Activated CD4-positive, alpha-beta memory T cell treated with anti-CD3 and anti-CD28 coated beads for 36 hours (primary cell): ENCODE data around the gene PARVA. TPM values are rescaled to one million over a fixed set of nuclear protein-coding genes. Genes with fewer than 3 reads are reported as not detected.

Source experiments
- CTCF ChIA-PET: fragments of 350-600 bp; sonication (Branson Sonifier 250); formaldehyde crosslinking; loops from one replicate; lab custom pipeline; 2021; ENCODE audit warnings: antibody characterized with exemption, inconsistent platforms; lab: Charles Lee
- POLR2A ChIA-PET: fragments of 350-600 bp; sonication (Branson Sonifier 250); formaldehyde crosslinking; loops from one replicate; lab custom pipeline; 2021; ENCODE audit warnings: antibody characterized with exemption; lab: Charles Lee
- DNase-seq: peaks from one replicate; pipeline ENCODE4 v3.0.0-alpha.2; 2020
- H3K27ac Mint-ChIP-seq: one replicate; pipeline ENCODE4 v1.8.0; 2021; ENCODE audit warnings: mixed read lengths
- H3K27me3 Mint-ChIP-seq: one replicate; pipeline ENCODE4 v1.8.0; 2021; ENCODE audit warnings: mixed read lengths
- H3K36me3 Mint-ChIP-seq: one replicate; pipeline ENCODE4 v1.8.0; 2021; ENCODE audit warnings: mixed read lengths
- H3K4me1 Mint-ChIP-seq: one replicate; pipeline ENCODE4 v1.8.0; 2021; ENCODE audit warnings: low read depth, mixed read lengths
- H3K4me3 Mint-ChIP-seq: one replicate; pipeline ENCODE4 v1.8.0; 2021; ENCODE audit warnings: mild to moderate bottlenecking, mixed read lengths
- H3K9me3 Mint-ChIP-seq: one replicate; pipeline ENCODE4 v1.8.0; 2021; ENCODE audit warnings: mixed read lengths
- intact Hi-C: fragments of 100-400 bp; cut with micrococcal nuclease; formaldehyde crosslinking; loops from one replicate; pipeline ENCODE4 v1.15.1; 2023
- total RNA-seq, 2 experiments: library from RNA; stranded (reverse); gene quantifications; one replicate each; pipeline ENCODE4 v1.2.3, GENCODE V29; 2021

PARVA gene
- total RNA-seq, 2 experiments from 2014 or later = 0.33 to 0.41 TPM

DNA sequence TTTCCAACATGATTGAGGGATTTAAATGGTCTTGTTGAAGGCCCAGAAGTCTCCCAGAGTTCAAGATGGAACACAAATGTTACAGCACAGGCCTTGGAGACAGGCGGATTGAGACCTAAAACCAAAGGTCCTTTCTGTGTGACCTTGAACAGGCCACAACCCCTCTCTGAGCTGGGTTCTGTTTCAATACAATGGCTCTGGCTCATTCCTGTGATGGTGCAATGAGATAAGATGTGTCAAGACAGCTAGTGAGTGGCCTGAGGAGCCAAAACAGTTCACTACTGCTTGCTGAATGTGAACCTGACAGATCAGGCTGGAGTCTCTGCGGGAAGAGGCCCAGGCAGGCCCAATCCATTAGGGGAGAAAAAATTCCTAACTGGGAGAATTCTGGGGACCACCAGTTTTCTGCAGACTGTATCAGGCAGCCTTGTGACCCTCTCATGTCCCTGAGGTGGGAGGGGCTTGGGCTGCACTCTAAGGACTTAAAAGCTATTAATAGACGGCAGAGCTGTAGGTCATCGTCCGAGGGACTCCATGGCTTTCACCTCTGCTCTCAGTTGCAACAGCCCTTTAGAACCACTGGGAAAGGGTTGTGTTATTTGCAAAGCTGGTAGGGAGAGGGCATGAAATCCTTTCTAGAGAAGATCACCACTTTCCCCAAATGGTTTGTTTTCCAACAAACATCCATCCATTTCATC is 170.7 kb downstream of the PARVA start:
- ChIA-PET POLR2A (no interaction called here), CTCF (interaction anchor here (0.5 kb wide), 1 partner anchor 1575 kb away, joined by 3 read pairs; no protein-coding TSS in a partner anchor)
- no peak overlapping the region for H3K27ac Mint-ChIP-seq
- no peaks in the 10 kb centered on the region for H3K9me3 Mint-ChIP-seq
- intact Hi-C loops = no loop called here
- H3K27me3 Mint-ChIP-seq = peaks cover 2% of the 10 kb centered on the region
- no peaks in the 10 kb centered on the region for H3K36me3 Mint-ChIP-seq
- DNase-seq = no peak
- no peaks in the 10 kb centered on the region for H3K4me1 Mint-ChIP-seq
- no peak overlapping the region for H3K4me3 Mint-ChIP-seq

DNA sequence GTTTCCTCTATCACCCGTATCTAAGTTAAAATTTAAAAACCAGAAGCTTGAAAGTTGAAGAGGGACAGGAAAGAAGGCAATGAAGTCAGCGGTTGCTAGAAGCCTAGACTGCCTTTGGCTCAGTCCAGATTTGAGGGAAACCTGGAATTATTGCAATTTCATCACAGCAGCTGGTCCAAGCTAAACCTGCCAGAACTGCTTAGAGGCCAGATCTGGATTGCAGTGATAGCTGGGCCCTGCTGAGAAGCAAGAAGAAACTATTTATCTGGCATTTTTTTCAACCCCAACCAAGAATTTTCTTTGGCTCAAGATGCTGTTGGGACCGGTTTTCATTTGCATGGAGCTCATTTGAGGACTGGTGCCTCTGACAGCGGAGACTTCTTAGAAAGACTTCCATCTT is 175.3 kb downstream of the PARVA start:
- H3K27me3 Mint-ChIP-seq = peaks cover 10% of the 10 kb centered on the region
- CTCF ChIA-PET = interaction anchor here (1.4 kb wide), 1 partner anchor 336 kb away, joined by 4 read pairs; no protein-coding TSS in a partner anchor
- no peak for DNase-seq
- H3K4me3 Mint-ChIP-seq = no peak overlapping the region
- intact Hi-C loops = no loop called here
- no peaks in the 10 kb centered on the region for H3K4me1 Mint-ChIP-seq
- POLR2A ChIA-PET = no interaction called here
- no peak overlapping the region for H3K27ac Mint-ChIP-seq
- no peaks in the 10 kb centered on the region for H3K36me3 Mint-ChIP-seq
- peaks cover 4% of the 10 kb centered on the region for H3K9me3 Mint-ChIP-seq

DNA sequence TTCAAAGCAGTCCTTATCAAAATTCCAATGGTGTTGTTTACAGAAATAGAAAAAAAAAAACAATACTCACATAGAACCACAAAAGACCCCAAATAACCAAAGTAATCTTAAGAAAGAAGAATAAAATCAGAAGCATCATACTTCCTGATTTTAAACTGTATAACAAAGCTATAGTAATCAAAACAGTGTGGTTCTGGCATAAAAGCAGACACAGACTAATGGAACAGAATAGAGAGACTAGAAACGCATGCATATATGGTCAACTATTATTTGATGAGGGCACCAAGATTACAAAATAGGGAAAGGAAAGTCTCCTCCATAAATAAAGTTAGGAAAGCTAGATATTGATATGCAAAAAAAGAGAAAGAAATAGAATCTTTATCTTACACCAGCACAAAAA is 176.8 kb downstream of the PARVA start:
- Mint-ChIP-seq H3K4me1 (no peaks in the 10 kb centered on the region), H3K27me3 (peaks cover 10% of the 10 kb centered on the region), H3K4me3 (no peak overlapping the region), H3K36me3 (no peaks in the 10 kb centered on the region), H3K27ac (no peak overlapping the region), H3K9me3 (peaks cover 4% of the 10 kb centered on the region)
- ChIA-PET POLR2A (no interaction called here), CTCF (interaction anchor here (1.4 kb wide), 1 partner anchor 335 kb away, joined by 4 read pairs; no protein-coding TSS in a partner anchor)
- intact Hi-C loops = no loop called here
- DNase-seq = no peak

DNA sequence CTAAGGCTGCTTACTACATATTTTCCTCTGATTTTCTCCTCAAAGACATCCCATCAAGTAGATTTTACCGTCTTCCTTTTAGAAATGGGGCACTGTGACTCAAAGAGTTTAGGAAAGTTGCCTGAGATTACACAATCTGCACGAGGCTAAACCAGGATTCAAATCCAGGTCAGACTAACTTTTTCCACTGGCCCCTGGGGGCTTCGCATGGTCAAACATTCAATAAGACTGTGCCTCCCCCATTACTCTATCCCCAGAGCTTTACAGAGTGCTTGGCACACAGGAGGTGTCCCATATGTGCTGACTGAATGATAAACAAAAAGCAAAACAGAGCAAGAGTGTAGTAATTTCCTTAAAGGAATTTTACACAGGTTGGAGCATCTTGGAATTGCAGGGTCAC is 178.8 kb downstream of the PARVA start:
- CTCF ChIA-PET = no interaction called here
- H3K4me3 Mint-ChIP-seq = no peak overlapping the region
- POLR2A ChIA-PET = no interaction called here
- intact Hi-C loops = no loop called here
- H3K4me1 Mint-ChIP-seq = no peaks in the 10 kb centered on the region
- H3K27ac Mint-ChIP-seq = no peak overlapping the region
- H3K27me3 Mint-ChIP-seq = peaks cover 10% of the 10 kb centered on the region
- H3K36me3 Mint-ChIP-seq = no peaks in the 10 kb centered on the region
- peaks cover 4% of the 10 kb centered on the region for H3K9me3 Mint-ChIP-seq
- DNase-seq = no peak

DNA sequence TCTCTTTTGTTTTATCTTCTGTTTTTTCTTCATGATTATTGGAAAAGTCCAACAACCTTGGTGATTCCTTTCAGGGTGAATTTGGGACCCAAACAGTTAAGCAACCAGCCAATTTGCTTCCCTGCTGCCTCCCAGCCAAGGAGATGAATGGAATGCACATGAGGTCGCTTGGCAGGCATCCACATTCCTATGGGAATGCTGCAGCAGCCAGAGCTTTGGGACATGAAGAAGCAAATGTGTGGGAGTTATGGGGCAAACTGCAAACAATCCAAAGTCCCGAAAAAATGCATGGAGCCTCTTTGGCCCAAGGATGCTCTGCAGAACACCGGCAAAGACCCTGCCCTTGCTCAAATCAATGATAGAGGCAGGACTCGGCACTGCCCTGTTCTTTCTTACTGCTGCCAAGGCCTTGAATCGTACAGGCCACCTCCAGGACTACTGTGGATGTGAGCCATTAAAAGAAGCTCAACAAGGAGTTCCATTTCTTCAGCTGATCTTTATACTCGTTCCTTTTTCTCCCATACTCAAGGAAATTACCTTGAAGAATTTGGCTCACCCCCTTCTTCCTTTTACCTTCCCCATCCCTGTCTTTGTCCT is 179.5 kb downstream of the PARVA start:
- POLR2A ChIA-PET = no interaction called here
- peaks cover 4% of the 10 kb centered on the region for H3K9me3 Mint-ChIP-seq
- H3K4me1 Mint-ChIP-seq = no peaks in the 10 kb centered on the region
- peaks cover 10% of the 10 kb centered on the region for H3K27me3 Mint-ChIP-seq
- no peak overlapping the region for H3K4me3 Mint-ChIP-seq
- DNase-seq = no peak
- no peak overlapping the region for H3K27ac Mint-ChIP-seq
- intact Hi-C loops = no loop called here
- H3K36me3 Mint-ChIP-seq = no peaks in the 10 kb centered on the region
- CTCF ChIA-PET = no interaction called here

DNA sequence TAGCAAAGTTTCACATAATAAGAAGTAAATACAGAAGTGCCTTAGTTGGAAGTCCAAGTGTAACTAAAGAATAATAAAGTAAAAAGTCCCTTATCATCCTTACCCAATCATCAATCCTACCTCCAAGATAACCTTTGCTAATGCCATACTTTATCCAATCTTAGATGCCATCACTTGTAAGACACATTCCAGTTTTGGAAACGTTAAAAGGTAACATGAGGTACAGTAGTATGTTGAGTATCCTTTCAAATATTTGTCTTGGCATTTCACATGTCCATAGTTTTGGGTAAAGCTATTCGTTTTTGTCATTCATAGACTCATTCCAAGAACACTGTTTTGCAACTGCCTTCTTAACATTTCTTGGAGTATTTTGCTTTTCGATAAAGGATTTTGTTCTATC is 181.6 kb downstream of the PARVA start:
- peaks cover 2% of the 10 kb centered on the region for H3K9me3 Mint-ChIP-seq
- no peaks in the 10 kb centered on the region for H3K36me3 Mint-ChIP-seq
- CTCF ChIA-PET = no interaction called here

DNA sequence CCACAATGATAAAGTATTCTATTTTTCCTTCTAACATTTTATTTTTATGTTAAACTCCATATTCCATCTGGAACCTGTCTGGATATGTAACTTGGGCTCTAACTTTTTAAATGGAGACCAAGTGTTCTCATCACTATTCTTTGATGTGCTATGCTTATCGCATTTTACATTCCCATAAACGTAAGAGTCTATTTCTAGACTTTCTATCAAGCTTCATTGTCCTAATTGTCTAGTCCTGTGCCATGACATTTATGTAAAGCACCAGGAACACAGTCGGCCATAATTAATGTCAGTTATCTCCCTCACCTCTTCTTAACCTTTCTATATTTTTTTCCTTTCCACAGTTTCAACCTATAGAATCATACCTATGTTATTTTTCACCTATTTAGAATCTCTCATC is 183.0 kb downstream of the PARVA start:
- Mint-ChIP-seq H3K9me3 (no peaks in the 10 kb centered on the region), H3K36me3 (no peaks in the 10 kb centered on the region), H3K27ac (no peak overlapping the region), H3K27me3 (peaks cover 4% of the 10 kb centered on the region), H3K4me1 (no peaks in the 10 kb centered on the region), H3K4me3 (no peak overlapping the region)
- no peak for DNase-seq
- CTCF ChIA-PET = no interaction called here
- intact Hi-C loops = no loop called here
- POLR2A ChIA-PET = no interaction called here

More for the DNA sequence above, 181.6 kb downstream of the PARVA start:
- intact Hi-C loops = no loop called here
- no peak overlapping the region for H3K27ac Mint-ChIP-seq
- no peak for DNase-seq
- H3K4me1 Mint-ChIP-seq = no peaks in the 10 kb centered on the region
- POLR2A ChIA-PET = no interaction called here
- H3K4me3 Mint-ChIP-seq = no peak overlapping the region
- peaks cover 10% of the 10 kb centered on the region for H3K27me3 Mint-ChIP-seq

DNA sequence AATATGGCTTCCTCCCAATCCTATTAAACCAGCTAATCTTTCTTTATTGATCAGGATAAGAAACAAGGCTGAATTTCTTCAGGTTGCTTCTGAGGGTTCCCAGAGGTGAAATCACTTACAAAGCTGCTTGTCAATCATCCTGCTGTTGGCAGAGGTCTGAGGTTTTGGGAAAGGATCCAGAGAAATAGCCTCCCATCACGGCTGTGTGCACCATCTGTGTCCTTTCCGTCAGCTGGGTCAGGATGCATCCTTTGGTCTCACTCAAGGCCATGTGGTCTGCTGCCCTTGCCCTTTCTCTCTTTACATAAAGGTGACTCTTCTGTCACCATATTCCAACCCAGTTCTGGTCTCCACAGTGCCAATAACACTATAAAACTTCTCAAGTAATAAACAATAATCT is 183.5 kb downstream of the PARVA start:
- no peaks in the 10 kb centered on the region for H3K4me1 Mint-ChIP-seq
- H3K4me3 Mint-ChIP-seq = no peak overlapping the region
- no peaks in the 10 kb centered on the region for H3K9me3 Mint-ChIP-seq
- no peak overlapping the region for H3K27ac Mint-ChIP-seq
- DNase-seq = no peak
- intact Hi-C loops = no loop called here
- peaks cover 4% of the 10 kb centered on the region for H3K27me3 Mint-ChIP-seq
- H3K36me3 Mint-ChIP-seq = no peaks in the 10 kb centered on the region
- CTCF ChIA-PET = interaction anchor here (0.6 kb wide), 1 partner anchor 26 kb away, joined by 3 read pairs; no protein-coding TSS in a partner anchor
- POLR2A ChIA-PET = no interaction called here

DNA sequence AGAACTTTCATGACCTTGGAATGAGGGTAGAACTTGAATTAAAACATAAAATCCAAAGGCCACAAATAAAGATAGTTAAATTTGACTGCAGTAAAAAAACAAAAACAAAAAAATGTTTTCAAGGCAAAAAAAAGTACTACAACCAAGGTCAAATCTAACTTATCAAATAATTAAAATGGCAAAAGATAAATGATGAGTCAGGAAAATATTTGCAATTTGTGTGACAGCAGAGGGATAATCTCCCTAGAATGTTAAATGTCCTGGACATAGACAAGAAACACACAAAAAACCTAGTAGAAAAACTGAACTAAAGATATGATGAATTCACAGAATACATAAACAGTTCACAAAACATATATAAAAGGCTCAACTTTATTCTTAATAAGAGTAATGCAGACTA is 186.6 kb downstream of the PARVA start:
- Mint-ChIP-seq H3K36me3 (no peaks in the 10 kb centered on the region), H3K27me3 (peaks cover 13% of the 10 kb centered on the region), H3K4me3 (no peak overlapping the region), H3K9me3 (no peaks in the 10 kb centered on the region), H3K27ac (no peak overlapping the region), H3K4me1 (no peaks in the 10 kb centered on the region)
- ChIA-PET CTCF (no interaction called here), POLR2A (no interaction called here)
- no peak for DNase-seq
- intact Hi-C loops = no loop called here

DNA sequence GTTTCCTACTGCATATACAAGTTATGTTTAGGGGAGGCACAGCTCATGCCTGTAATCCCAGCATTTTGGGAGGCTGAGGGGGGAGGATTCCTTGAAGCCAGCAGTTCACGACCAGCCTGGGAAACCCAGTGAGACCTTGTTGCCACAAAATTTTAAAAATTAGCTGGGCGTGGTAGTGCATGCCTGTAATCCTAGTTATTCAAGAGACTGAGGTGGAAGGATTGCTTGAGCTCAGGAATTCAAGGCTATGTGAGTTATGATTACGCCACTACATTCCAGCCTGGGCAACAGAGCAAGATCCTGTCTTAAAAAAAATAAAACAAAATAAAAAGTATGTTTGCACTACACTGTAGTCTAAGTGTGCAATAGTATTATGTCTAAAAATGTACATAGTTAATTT is 188.0 kb downstream of the PARVA start:
- DNase-seq = no peak
- intact Hi-C loops = no loop called here
- Mint-ChIP-seq H3K4me3 (no peak overlapping the region), H3K36me3 (no peaks in the 10 kb centered on the region), H3K4me1 (no peaks in the 10 kb centered on the region), H3K27me3 (peaks cover 16% of the 10 kb centered on the region), H3K27ac (no peak overlapping the region), H3K9me3 (no peaks in the 10 kb centered on the region)
- POLR2A ChIA-PET = no interaction called here
- CTCF ChIA-PET = no interaction called here

DNA sequence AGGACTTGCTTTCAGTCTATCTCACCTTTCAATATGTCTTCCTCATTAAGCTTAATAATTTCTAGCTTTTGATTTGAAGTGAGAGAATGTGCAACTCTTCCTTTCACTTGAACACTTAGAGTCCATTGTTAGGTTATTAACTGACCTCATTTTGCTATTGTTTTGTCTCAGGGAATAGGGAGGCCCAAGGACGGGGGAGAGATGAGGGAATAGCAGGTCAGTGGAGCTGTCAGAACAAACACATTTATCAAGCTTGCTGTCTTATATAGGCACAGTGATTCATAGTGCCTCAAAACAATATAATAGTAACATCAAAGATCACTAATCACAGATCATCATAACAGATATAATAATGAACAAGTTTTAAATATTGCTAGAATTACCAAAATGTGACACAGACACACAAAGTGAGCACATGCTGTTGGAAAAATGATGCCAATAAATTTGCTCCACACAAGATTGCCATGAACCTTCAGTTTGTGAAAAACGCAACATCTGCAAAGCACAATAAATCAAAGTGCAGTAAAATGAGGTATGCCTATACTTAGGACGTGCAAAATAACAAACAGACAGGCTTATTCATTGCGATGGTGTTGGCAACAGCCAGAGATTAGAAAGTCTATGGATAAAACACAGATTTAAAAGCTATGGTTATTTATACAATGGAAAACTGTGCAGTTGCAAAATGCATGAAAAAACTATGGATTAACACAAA is 190.5 kb downstream of the PARVA start:
- Mint-ChIP-seq H3K9me3 (no peaks in the 10 kb centered on the region), H3K27me3 (peaks cover 26% of the 10 kb centered on the region), H3K36me3 (no peaks in the 10 kb centered on the region), H3K27ac (no peak overlapping the region), H3K4me1 (no peaks in the 10 kb centered on the region), H3K4me3 (no peak overlapping the region)
- ChIA-PET POLR2A (no interaction called here), CTCF (no interaction called here)
- no peak for DNase-seq
- intact Hi-C loops = no loop called here
